ENCODE data around the gene ITGB6.

ITGB6 gene

DNA sequence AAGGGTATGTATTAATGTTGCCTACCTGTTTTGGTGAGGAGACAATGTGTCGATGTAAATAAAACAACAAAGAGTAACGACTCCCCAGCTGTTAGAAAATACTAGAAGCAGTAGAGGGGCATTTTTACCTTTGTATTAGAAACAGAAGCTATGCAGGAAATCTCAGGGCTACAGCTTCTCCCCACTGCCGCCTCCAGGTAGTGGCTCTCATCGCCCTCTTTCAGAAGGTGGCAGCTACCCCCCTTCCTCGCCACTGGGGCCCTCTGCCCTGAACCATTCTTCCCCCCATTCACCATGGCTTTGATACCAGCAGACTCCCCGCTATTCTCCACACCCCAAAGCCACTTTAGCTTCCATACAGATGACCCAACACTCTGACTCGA lies 144.4 kb downstream of the ITGB6 start:
- DNase-seq, result no peak
- no peaks in the 10 kb centered on the region for H3K9me3 ChIP-seq (ENCODE audit: severe bottlenecking)
- no peaks in the 10 kb centered on the region for H3K27me3 ChIP-seq (ENCODE audit: insufficient read depth, low read depth, severe bottlenecking)
- H3K36me3 ChIP-seq, result no peaks in the 10 kb centered on the region
- H3K4me3 ChIP-seq (ENCODE audit: low read depth, low read length), result no peak overlapping the region
- H3K27ac ChIP-seq, result no peak overlapping the region
- TF ChIP-seq, protein P1, sequence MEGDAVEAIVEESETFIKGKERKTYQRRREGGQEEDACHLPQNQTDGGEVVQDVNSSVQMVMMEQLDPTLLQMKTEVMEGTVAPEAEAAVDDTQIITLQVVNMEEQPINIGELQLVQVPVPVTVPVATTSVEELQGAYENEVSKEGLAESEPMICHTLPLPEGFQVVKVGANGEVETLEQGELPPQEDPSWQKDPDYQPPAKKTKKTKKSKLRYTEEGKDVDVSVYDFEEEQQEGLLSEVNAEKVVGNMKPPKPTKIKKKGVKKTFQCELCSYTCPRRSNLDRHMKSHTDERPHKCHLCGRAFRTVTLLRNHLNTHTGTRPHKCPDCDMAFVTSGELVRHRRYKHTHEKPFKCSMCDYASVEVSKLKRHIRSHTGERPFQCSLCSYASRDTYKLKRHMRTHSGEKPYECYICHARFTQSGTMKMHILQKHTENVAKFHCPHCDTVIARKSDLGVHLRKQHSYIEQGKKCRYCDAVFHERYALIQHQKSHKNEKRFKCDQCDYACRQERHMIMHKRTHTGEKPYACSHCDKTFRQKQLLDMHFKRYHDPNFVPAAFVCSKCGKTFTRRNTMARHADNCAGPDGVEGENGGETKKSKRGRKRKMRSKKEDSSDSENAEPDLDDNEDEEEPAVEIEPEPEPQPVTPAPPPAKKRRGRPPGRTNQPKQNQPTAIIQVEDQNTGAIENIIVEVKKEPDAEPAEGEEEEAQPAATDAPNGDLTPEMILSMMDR (IDR thresholded peaks at IDR 0.05; ENCODE audit: low read depth, low read length), result no peak

DNA sequence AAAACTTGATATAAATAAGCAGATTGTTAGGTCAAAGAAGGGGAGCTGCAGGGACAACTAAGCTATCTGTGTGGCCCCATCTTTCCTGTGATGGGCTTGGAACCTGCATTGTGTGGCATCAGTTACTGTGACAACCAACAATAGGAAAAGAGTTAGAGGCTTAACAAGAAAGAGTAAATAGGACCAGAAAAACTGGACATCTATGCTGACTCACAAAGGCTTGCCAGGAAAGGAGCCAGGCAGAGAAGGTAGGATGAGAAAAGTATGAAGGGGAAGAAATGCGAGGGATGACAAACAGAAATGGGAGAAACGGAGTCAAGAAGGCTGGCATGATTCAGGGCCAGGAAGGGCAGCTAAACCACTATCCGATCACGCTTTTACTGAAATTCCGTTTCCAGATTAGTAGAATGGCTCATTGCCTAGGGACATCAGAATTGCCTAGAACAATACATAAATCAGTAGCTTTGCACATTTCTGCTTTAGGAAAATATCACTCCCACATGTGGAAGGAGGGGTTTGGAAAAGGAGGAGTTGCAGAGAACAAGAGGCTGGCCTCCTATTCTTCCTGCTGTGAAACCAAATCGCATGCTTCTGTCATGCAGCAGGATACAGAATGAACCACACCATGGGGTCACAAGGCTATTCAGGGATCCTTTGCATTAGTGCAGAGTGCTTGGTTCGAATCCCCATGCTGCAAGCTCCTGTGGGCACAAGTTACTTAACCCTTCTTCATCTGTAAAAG lies 144.9 kb downstream of the ITGB6 start:
- TF ChIP-seq, protein P1 (IDR thresholded peaks at IDR 0.05; ENCODE audit: low read depth, low read length), result no peak
- H3K4me3 ChIP-seq (ENCODE audit: low read depth, low read length), result no peak overlapping the region
- peak; percentile 25 for DNase-seq
- H3K27me3 ChIP-seq (ENCODE audit: insufficient read depth, low read depth, severe bottlenecking), result no peaks in the 10 kb centered on the region
- H3K36me3 ChIP-seq, result no peaks in the 10 kb centered on the region
- H3K9me3 ChIP-seq (ENCODE audit: severe bottlenecking), result no peaks in the 10 kb centered on the region
- H3K27ac ChIP-seq, result no peak overlapping the region

DNA sequence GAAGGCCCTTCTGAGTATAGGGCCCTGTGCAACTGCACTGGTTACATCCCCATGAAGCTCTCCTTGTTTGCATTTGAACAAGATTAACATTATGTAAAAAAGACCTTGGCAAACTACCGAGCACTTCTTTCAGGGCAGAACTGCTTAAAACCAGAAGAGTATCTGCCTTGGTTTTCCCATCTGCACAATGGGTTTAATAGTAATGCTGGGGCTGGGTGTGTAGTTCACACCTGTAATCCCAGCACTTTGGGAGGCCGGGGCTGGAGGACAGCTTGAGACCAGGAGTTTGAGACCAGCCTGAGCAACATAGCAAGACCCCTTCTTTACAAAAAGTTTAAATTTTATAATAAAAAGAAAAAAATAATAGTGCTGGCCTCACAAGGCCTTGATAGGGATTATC lies 146.1 kb downstream of the ITGB6 start:
- H3K9me3 ChIP-seq (ENCODE audit: severe bottlenecking), result no peaks in the 10 kb centered on the region
- TF ChIP-seq, protein P1 (IDR thresholded peaks at IDR 0.05; ENCODE audit: low read depth, low read length), result no peak
- no peaks in the 10 kb centered on the region for H3K36me3 ChIP-seq
- DNase-seq, result no peak
- H3K27me3 ChIP-seq (ENCODE audit: insufficient read depth, low read depth, severe bottlenecking), result no peaks in the 10 kb centered on the region
- H3K4me3 ChIP-seq (ENCODE audit: low read depth, low read length), result no peak overlapping the region
- H3K27ac ChIP-seq, result no peak overlapping the region

DNA sequence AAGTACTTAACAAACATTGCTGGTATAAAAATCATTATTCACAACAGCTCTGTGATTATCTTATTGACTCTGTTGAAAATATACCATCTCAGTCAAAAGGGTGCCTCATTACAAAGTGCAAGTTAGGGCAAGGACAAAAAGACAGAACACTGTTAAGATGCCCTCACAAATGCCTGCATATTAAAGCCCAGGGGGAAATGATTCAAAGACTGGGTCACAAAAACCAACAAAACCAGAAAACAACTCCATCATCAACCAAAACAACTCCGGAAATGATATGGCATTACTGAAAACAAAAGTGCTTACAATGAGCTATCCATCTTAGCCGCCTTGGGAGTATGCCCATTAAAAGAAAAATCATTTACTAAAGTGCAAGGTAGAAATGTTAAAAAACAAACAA lies 147.5 kb downstream of the ITGB6 start:
- Histone ChIP-seq H3K9me3 (ENCODE audit: severe bottlenecking) (no peaks in the 10 kb centered on the region), H3K27me3 (ENCODE audit: insufficient read depth, low read depth, severe bottlenecking) (no peaks in the 10 kb centered on the region), H3K4me3 (ENCODE audit: low read depth, low read length) (no peak overlapping the region), H3K36me3 (no peaks in the 10 kb centered on the region), H3K27ac (no peak overlapping the region)
- TF ChIP-seq, protein P1 (IDR thresholded peaks at IDR 0.05; ENCODE audit: low read depth, low read length), result no peak
- DNase-seq, result no peak

- TF ChIP-seq, protein P1 (IDR thresholded peaks at IDR 0.05; ENCODE audit: low read depth, low read length), result no peak
- H3K4me3 ChIP-seq (ENCODE audit: low read depth, low read length), result no peak overlapping the region
- DNase-seq, result no peak
- H3K36me3 ChIP-seq, result no peaks in the 10 kb centered on the region
- no peaks in the 10 kb centered on the region for H3K27me3 ChIP-seq (ENCODE audit: insufficient read depth, low read depth, severe bottlenecking)
- no peak overlapping the region for H3K27ac ChIP-seq
- no peaks in the 10 kb centered on the region for H3K9me3 ChIP-seq (ENCODE audit: severe bottlenecking)
Measured at GRCh38 chr2:160051371-160051800, 148.7 kb downstream of the ITGB6 start.

DNA sequence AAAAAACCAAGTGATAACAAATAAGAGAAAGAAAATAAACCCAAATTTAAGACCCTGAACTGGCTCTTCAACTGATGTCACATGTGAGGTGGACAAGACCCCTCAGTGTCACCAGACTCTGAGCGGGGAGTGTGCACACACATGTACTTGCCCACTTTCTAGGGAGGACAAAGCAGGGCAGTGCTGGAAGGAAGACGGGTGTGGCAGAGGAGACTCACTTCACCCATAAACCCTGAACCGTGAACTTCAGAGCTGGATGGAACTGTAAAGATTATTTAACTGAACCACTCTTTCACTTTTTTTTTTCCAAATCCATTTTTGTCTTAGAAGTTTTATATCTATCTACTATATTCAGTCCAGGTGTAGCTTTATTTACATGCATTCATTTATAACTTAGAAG lies 149.9 kb downstream of the ITGB6 start:
- no peak overlapping the region for H3K27ac ChIP-seq
- H3K27me3 ChIP-seq (ENCODE audit: insufficient read depth, low read depth, severe bottlenecking), result no peaks in the 10 kb centered on the region

More for the DNA sequence above, 149.9 kb downstream of the ITGB6 start:
- H3K4me3 ChIP-seq (ENCODE audit: low read depth, low read length), result no peak overlapping the region
- no peak for DNase-seq
- H3K9me3 ChIP-seq (ENCODE audit: severe bottlenecking), result no peaks in the 10 kb centered on the region
- no peaks in the 10 kb centered on the region for H3K36me3 ChIP-seq
- TF ChIP-seq, protein P1 (IDR thresholded peaks at IDR 0.05; ENCODE audit: low read depth, low read length), result no peak

All from WERI-Rb-1 (cell line).